T-cell (primary cell): ENCODE results near the gene FZD2. TPM values are rescaled to one million over a fixed set of nuclear protein-coding genes. Genes with fewer than 3 reads are reported as not detected.
"Not testable (repeated sequence)": the region's sequence is repeated elsewhere in the genome, so short reads cannot be mapped to it uniquely, and the experiment has no call there.

Experiments
- ATAC-seq, 4 experiments: fragments of 200-7000 bp in 3 of 4; fragments of 150-1000 bp in 1 of 4; cut with Tn5 transposase; replicated peaks in 1 of 4; 1 replicate in 3 of 4; 2 replicates in 1 of 4; pipeline ENCODE4 v1.10.0; 2021; ENCODE audit warnings: moderate library complexity in 3 of 4, mild to moderate bottlenecking in 2 of 4, moderate number of reproducible peaks in 1 of 4
- CTCF ChIA-PET, 2 donors: fragments of 300-600 bp; sonication (Branson Sonifier 250); formaldehyde crosslinking; loops; one replicate each; lab custom pipeline; 2022; ENCODE audit warnings: antibody characterized with exemption in 2 of 2; lab: Charles Lee
- POLR2A ChIA-PET, 2 donors: fragments of 300-600 bp; sonication (Branson Sonifier 250); formaldehyde crosslinking; loops; one replicate each; lab custom pipeline; 2022; ENCODE audit warnings: antibody characterized with exemption in 2 of 2; lab: Charles Lee
- DNase-seq, 35 experiments: peaks; one replicate each; pipeline versions ENCODE4 v3.0.0 to v3.0.0-alpha.2; 2013 to 2023
- H3K27ac ChIP-seq: one replicate; pipeline ENCODE4 v1.5.1; 2013; ENCODE audit warnings: low read length
- H3K27me3 ChIP-seq, 2 experiments: replicated peaks in 1 of 2; 1 replicate in 1 of 2; 2 replicates in 1 of 2; pipeline versions ENCODE4 v1.6.1 to v1.7.0; 2013; ENCODE audit warnings: low read length in 1 of 2, mixed read lengths in 1 of 2; ENCODE audit not compliant: control insufficient read depth in 2 of 2, insufficient read depth in 2 of 2; ENCODE audit errors: extremely low read depth in 1 of 2
- H3K36me3 ChIP-seq, 2 donors: 1 replicate in 1 of 2; 2 replicates in 1 of 2; pipeline versions ENCODE4 v1.6.1 to v1.7.0; 2013; ENCODE audit warnings: low read length in 1 of 2; ENCODE audit not compliant: control insufficient read depth in 2 of 2, insufficient read depth in 1 of 2; ENCODE audit errors: extremely low read depth in 1 of 2
- H3K4me1 ChIP-seq, 2 experiments: 1 replicate in 1 of 2; 2 replicates in 1 of 2; pipeline versions ENCODE4 v1.6.1 to v1.7.0; 2013; ENCODE audit warnings: low read length in 2 of 2, mixed read lengths in 1 of 2; ENCODE audit not compliant: insufficient read depth in 2 of 2, control insufficient read depth in 1 of 2; ENCODE audit errors: extremely low read depth in 1 of 2
- H3K4me3 ChIP-seq, 2 donors: 1 replicate in 1 of 2; 2 replicates in 1 of 2; pipeline versions ENCODE4 v1.5.1 to v1.7.0; 2013; ENCODE audit warnings: mild to moderate bottlenecking in 2 of 2, low read length in 1 of 2, moderate library complexity in 1 of 2; ENCODE audit not compliant: control insufficient read depth in 1 of 2; ENCODE audit errors: extremely low read depth in 1 of 2
- H3K9me3 ChIP-seq: 2 replicates; pipeline ENCODE4 v1.7.0; 2013
- H3K27ac Mint-ChIP-seq, 2 donors: one replicate each; pipeline ENCODE4 v1.8.0; 2020 to 2021; ENCODE audit warnings: mild to moderate bottlenecking in 2 of 2, mixed read lengths in 2 of 2
- H3K27me3 Mint-ChIP-seq, 2 donors: one replicate each; pipeline ENCODE4 v1.8.0; 2021 to 2022; ENCODE audit warnings: mixed read lengths in 2 of 2
- H3K36me3 Mint-ChIP-seq: one replicate; pipeline ENCODE4 v1.8.0; 2021; ENCODE audit warnings: mixed read lengths
- H3K4me1 Mint-ChIP-seq, 3 donors: one replicate each; pipeline ENCODE4 v1.8.0; 2020 to 2022; ENCODE audit warnings: mixed read lengths in 3 of 3, mild to moderate bottlenecking in 1 of 3
- H3K4me3 Mint-ChIP-seq, 3 donors: one replicate each; pipeline ENCODE4 v1.8.0; 2020 to 2022; ENCODE audit warnings: mild to moderate bottlenecking in 3 of 3, mixed read lengths in 3 of 3, moderate library complexity in 3 of 3
- H3K9me3 Mint-ChIP-seq, 3 donors: one replicate each; pipeline ENCODE4 v1.8.0; 2020 to 2022; ENCODE audit warnings: mixed read lengths in 3 of 3
- WGBS: methylation state at CpG from one replicate; pipeline ENCODE4 v1.1.5; 2013; ENCODE audit warnings: missing lambda C conversion rate; ENCODE audit not compliant: insufficient coverage; 5-methylcytosine and 5-hydroxymethylcytosine counted together
- total RNA-seq, 35 experiments: library from RNA in 6 of 35; stranded (reverse) in 6 of 35; fragments of 120-200 nt in 1 of 35; gene quantifications; one replicate each; pipeline versions ENCODE4 v1.2.1 to v1.2.4 and lab custom pipeline; 2013 to 2026

Gene FZD2
- total RNA-seq, 5 donors from 2014 or later (not counting 1 experiment from before 2014, with no cell fraction given), result 0.20 to 0.38 (median 0.38) TPM; not detected in 2

GRCh38 chr17:44568311-44568944 is 11.1 kb downstream of the FZD2 start:
- peak overlapping the region in 2 of 3 donors; percentile 45 to 53 for H3K4me3 Mint-ChIP-seq
- POLR2A ChIA-PET, result not testable (repeated sequence)

GRCh38 chr17:44568945-44569858 is 11.9 kb downstream of the FZD2 start:
- Mint-ChIP-seq H3K36me3 (no peaks in the 10 kb centered on the region), H3K4me1 (peaks cover 0 to 7% (median 0%) of the 10 kb centered on the region in 3 donors), H3K27ac (peak overlapping the region in 1 of 2 donors; percentile 84), H3K4me3 (peak overlapping the region in 2 of 3 donors; percentile 53 to 57), H3K27me3 (peaks cover 11 to 18% of the 10 kb centered on the region in 2 donors), H3K9me3 (peaks cover 0 to 8% (median 5%) of the 10 kb centered on the region in 3 donors)
- peak in 1 of 4 experiments; percentile 49 for ATAC-seq
- Histone ChIP-seq H3K27me3 (peaks cover 0 to 36% of the 10 kb centered on the region in 2 experiments), H3K9me3 (no peaks in the 10 kb centered on the region), H3K27ac (no peak overlapping the region), H3K36me3 (no peaks in the 10 kb centered on the region), H3K4me3 (no peak overlapping the region), H3K4me1 (no peaks in the 10 kb centered on the region)
- POLR2A ChIA-PET, result no interaction called here
- CTCF ChIA-PET, result no interaction called here
- WGBS, result 33% methylated on average over 14 of the region's 26 CpGs
- DNase-seq, result peak in 6 of 35 experiments; percentile 15 to 50 (median 32)

More at GRCh38 chr17:44568311-44568944, 11.1 kb downstream of the FZD2 start:
- H3K36me3 Mint-ChIP-seq, H3K4me3 ChIP-seq, H3K9me3 Mint-ChIP-seq, H3K27ac ChIP-seq, CTCF ChIA-PET, H3K4me1 Mint-ChIP-seq, H3K4me1 ChIP-seq, ATAC-seq, H3K9me3 ChIP-seq, H3K36me3 ChIP-seq: not testable (repeated sequence)
- H3K27ac Mint-ChIP-seq, result peak overlapping the region in 1 of 2 donors; percentile 84
- peaks cover 12 to 16% of the 10 kb centered on the region in 2 donors for H3K27me3 Mint-ChIP-seq
- WGBS, result 92% methylated on average over 9 of the region's 23 CpGs
- DNase-seq, result peak in 1 of 35 experiments; percentile 7
- H3K27me3 ChIP-seq, result peaks cover 0 to 36% of the 10 kb centered on the region in 2 experiments

GRCh38 chr17:44572801-44573200 is 15.5 kb downstream of the FZD2 start:
- ATAC-seq, result no peak
- WGBS, result no CpG with 5 or more reads among the region's 2 CpGs
- CTCF ChIA-PET, result interaction anchor here in 1 of 2 donors (0.6 kb wide), 3 partner anchors 48 to 66 kb away, joined by 3 read pairs; no protein-coding TSS in a partner anchor

GRCh38 chr17:44575403-44575802 is 18.1 kb downstream of the FZD2 start:
- Mint-ChIP-seq H3K4me1 (peaks cover 0 to 3% (median 0%) of the 10 kb centered on the region in 3 donors), H3K36me3 (no peaks in the 10 kb centered on the region), H3K9me3 (no peaks in the 10 kb centered on the region), H3K27me3 (peaks cover 20 to 23% of the 10 kb centered on the region in 2 donors), H3K4me3 (no peak overlapping the region), H3K27ac (no peak overlapping the region)
- H3K27ac ChIP-seq, result no peak overlapping the region
- H3K4me1 ChIP-seq, result no peaks in the 10 kb centered on the region
- peaks cover 0 to 18% of the 10 kb centered on the region in 2 experiments for H3K27me3 ChIP-seq
- H3K9me3 ChIP-seq, result no peaks in the 10 kb centered on the region
- ChIA-PET POLR2A (no interaction called here), CTCF (no interaction called here)
- WGBS, result 60% methylated on average over 1 of the region's 2 CpGs
- H3K36me3 ChIP-seq, result no peaks in the 10 kb centered on the region
- ATAC-seq (no peak), DNase-seq (no peak)
- no peak overlapping the region for H3K4me3 ChIP-seq

More at GRCh38 chr17:44572801-44573200, 15.5 kb downstream of the FZD2 start:
- DNase-seq, result no peak
- Histone ChIP-seq H3K4me3 (no peak overlapping the region), H3K4me1 (no peaks in the 10 kb centered on the region), H3K27ac (no peak overlapping the region), H3K9me3 (no peaks in the 10 kb centered on the region), H3K27me3 (peaks cover 0 to 25% of the 10 kb centered on the region in 2 experiments), H3K36me3 (no peaks in the 10 kb centered on the region)
- H3K27ac Mint-ChIP-seq, result no peak overlapping the region
- POLR2A ChIA-PET, result no interaction called here
- peaks cover 0 to 7% (median 0%) of the 10 kb centered on the region in 3 donors for H3K4me1 Mint-ChIP-seq
- peaks cover 8 to 16% of the 10 kb centered on the region in 2 donors for H3K27me3 Mint-ChIP-seq
- no peaks in the 10 kb centered on the region for H3K9me3 Mint-ChIP-seq
- H3K4me3 Mint-ChIP-seq, result no peak overlapping the region
- H3K36me3 Mint-ChIP-seq, result no peaks in the 10 kb centered on the region

GRCh38 chr17:44578947-44579346 is 21.7 kb downstream of the FZD2 start:
- Mint-ChIP-seq H3K4me3 (no peak overlapping the region), H3K27me3 (peaks cover 25 to 37% of the 10 kb centered on the region in 2 donors), H3K27ac (no peak overlapping the region), H3K4me1 (peaks cover 0 to 3% (median 0%) of the 10 kb centered on the region in 3 donors), H3K9me3 (no peaks in the 10 kb centered on the region), H3K36me3 (no peaks in the 10 kb centered on the region)
- DNase-seq (no peak), ATAC-seq (no peak)
- H3K4me3 ChIP-seq, result no peak overlapping the region
- H3K4me1 ChIP-seq, result no peaks in the 10 kb centered on the region
- no peaks in the 10 kb centered on the region for H3K9me3 ChIP-seq
- no CpG with 5 or more reads among the region's 4 CpGs for WGBS
- H3K36me3 ChIP-seq, result no peaks in the 10 kb centered on the region
- ChIA-PET CTCF (no interaction called here), POLR2A (no interaction called here)
- no peak overlapping the region for H3K27ac ChIP-seq
- H3K27me3 ChIP-seq, result peaks cover 0 to 21% of the 10 kb centered on the region in 2 experiments

- H3K4me3 ChIP-seq, result no peak overlapping the region
- Mint-ChIP-seq H3K36me3 (no peaks in the 10 kb centered on the region), H3K4me3 (no peak overlapping the region), H3K27ac (no peak overlapping the region), H3K9me3 (no peaks in the 10 kb centered on the region), H3K4me1 (peaks cover 0 to 3% (median 0%) of the 10 kb centered on the region in 3 donors), H3K27me3 (peaks cover 20 to 26% of the 10 kb centered on the region in 2 donors)
- ATAC-seq, result no peak
- H3K27ac ChIP-seq, result no peak overlapping the region
- peaks cover 0 to 18% of the 10 kb centered on the region in 2 experiments for H3K27me3 ChIP-seq
- H3K36me3 ChIP-seq, result no peaks in the 10 kb centered on the region
- no peak for DNase-seq
- POLR2A ChIA-PET, result no interaction called here
- 86% methylated on average over 2 of the region's 11 CpGs for WGBS
- no peaks in the 10 kb centered on the region for H3K9me3 ChIP-seq
- H3K4me1 ChIP-seq, result no peaks in the 10 kb centered on the region
- CTCF ChIA-PET, result no interaction called here
Measured at GRCh38 chr17:44581868-44582267, 24.6 kb downstream of the FZD2 start.
